H1 (cell line): ENCODE data around the gene CELF1. TPM values are rescaled to one million over a fixed set of nuclear protein-coding genes. Genes with fewer than 3 reads are reported as not detected.

ENCODE experiments used
- CTCF ChIA-PET: fragments of 300-600 bp; sonication (Branson Sonifier 250); formaldehyde crosslinking; loops from one replicate; lab custom pipeline; 2021; ENCODE audit not compliant: partially characterized antibody; lab: Charles Lee
- POLR2A ChIA-PET: fragments of 300-600 bp; sonication (Branson Sonifier 250); formaldehyde crosslinking; loops from one replicate; lab custom pipeline; 2021; ENCODE audit warnings: inconsistent platforms; ENCODE audit not compliant: partially characterized antibody; lab: Charles Lee
- DNase-seq, 2 experiments: peaks; one replicate each; pipeline versions ENCODE4 v3.0.0 to v3.0.0-alpha.2; 2010 to 2022; ENCODE audit warnings: low spot score in 2 of 2, low read depth in 1 of 2, mixed read lengths in 1 of 2
- FAIRE-seq: peaks from 2 replicates; lab custom pipeline; 2011; peaks lifted over from hg19 to GRCh38; lab: Jason Lieb, UNC
- H2AFZ ChIP-seq: 2 replicates; pipeline ENCODE4 v1.8.1; 2012; ENCODE audit warnings: low read length, inconsistent platforms
- H2AK5ac ChIP-seq: 2 replicates; pipeline ENCODE4 v1.6.1; 2013; ENCODE audit warnings: low read depth, low read length
- H2BK120ac ChIP-seq: replicated peaks from 2 replicates; pipeline ENCODE3; 2013; ENCODE audit warnings: low read depth, low read length, inconsistent platforms
- H2BK12ac ChIP-seq: 2 replicates; pipeline ENCODE4 v1.6.1; 2013; ENCODE audit warnings: low read depth, low read length
- H2BK15ac ChIP-seq: 2 replicates; pipeline ENCODE4 v1.6.1; 2013; ENCODE audit warnings: low read length
- H2BK20ac ChIP-seq: 2 replicates; pipeline ENCODE4 v1.6.1; 2013; ENCODE audit warnings: low read length
- H2BK5ac ChIP-seq: 2 replicates; pipeline ENCODE4 v1.6.1; 2013; ENCODE audit warnings: low read depth, low read length
- H3K14ac ChIP-seq: 2 replicates; pipeline ENCODE4 v1.6.1; 2013; ENCODE audit warnings: inconsistent platforms; ENCODE audit not compliant: insufficient read length
- H3K18ac ChIP-seq: 2 replicates; pipeline ENCODE4 v1.6.1; 2013; ENCODE audit warnings: low read length; ENCODE audit errors: extremely low read depth
- H3K23ac ChIP-seq: 2 replicates; pipeline ENCODE4 v1.6.1; 2013; ENCODE audit warnings: inconsistent platforms; ENCODE audit not compliant: insufficient read length
- H3K23me2 ChIP-seq: 2 replicates; pipeline ENCODE4 v1.6.1; 2013; ENCODE audit warnings: low read depth, low read length
- H3K27ac ChIP-seq: 2 replicates; pipeline ENCODE4 v1.6.1; 2011; ENCODE audit warnings: low read depth, low read length, inconsistent platforms
- H3K27me3 ChIP-seq, 4 experiments: replicated peaks in 1 of 4; 1 replicate in 1 of 4; 2 replicates in 3 of 4; pipeline versions ENCODE4 v1.6.1 to v1.8.1; 2011 to 2013; ENCODE audit warnings: low read length in 3 of 4, mild to moderate bottlenecking in 3 of 4, inconsistent platforms in 2 of 4, mixed read lengths in 2 of 4, moderate library complexity in 1 of 4; ENCODE audit not compliant: control insufficient read depth in 3 of 4, insufficient read depth in 3 of 4; ENCODE audit errors: extremely low read depth in 1 of 4
- H3K36me3 ChIP-seq, 4 experiments: 2 replicates each; pipeline versions ENCODE4 v1.6.1 to v1.8.1; 2011 to 2013; ENCODE audit warnings: mild to moderate bottlenecking in 4 of 4, low read length in 3 of 4, moderate library complexity in 2 of 4, control low read depth in 1 of 4, inconsistent platforms in 1 of 4; ENCODE audit not compliant: insufficient read depth in 4 of 4, control insufficient read depth in 2 of 4
- H3K4ac ChIP-seq: replicated peaks from 2 replicates; pipeline ENCODE3; 2013; ENCODE audit warnings: low read length, low read depth, mixed read lengths, inconsistent platforms; ENCODE audit not compliant: insufficient read length
- H3K4me1 ChIP-seq, 4 experiments: replicated peaks in 1 of 4; 1 replicate in 1 of 4; 2 replicates in 3 of 4; pipeline versions ENCODE4 v1.6.1 to v1.8.1; 2011 to 2013; ENCODE audit warnings: low read length in 3 of 4, inconsistent platforms in 2 of 4, mixed read lengths in 1 of 4; ENCODE audit not compliant: insufficient read depth in 4 of 4, control insufficient read depth in 3 of 4
- H3K4me2 ChIP-seq, 2 experiments: 2 replicates each; pipeline versions ENCODE4 v1.6.1 to v1.8.1; 2011 to 2013; ENCODE audit warnings: low read depth in 2 of 2, low read length in 2 of 2, control low read depth in 1 of 2, inconsistent platforms in 1 of 2, mild to moderate bottlenecking in 1 of 2; ENCODE audit not compliant: insufficient read depth in 1 of 2
- H3K4me3 ChIP-seq, 4 experiments: fragments of 200-600, 300-600 bp in 1 of 4; sonication (generic), shearing (Covaris generic), sonication (Bioruptor Twin) in 1 of 4; 2 replicates each; pipeline versions ENCODE4 v1.5.1 to v1.8.1; 2011 to 2016; ENCODE audit warnings: low read length in 4 of 4, low read depth in 3 of 4, control low read depth in 2 of 4, inconsistent platforms in 2 of 4, mild to moderate bottlenecking in 2 of 4, mixed read lengths in 1 of 4, moderate library complexity in 1 of 4; ENCODE audit not compliant: insufficient read depth in 2 of 4; ENCODE audit errors: extremely low read depth in 1 of 4
- H3K56ac ChIP-seq: replicated peaks from 2 replicates; pipeline ENCODE3; 2013; ENCODE audit warnings: low read depth, mild to moderate bottlenecking, mixed read lengths, low read length, inconsistent platforms; ENCODE audit not compliant: insufficient read length
- H3K79me1 ChIP-seq: 2 replicates; pipeline ENCODE4 v1.6.1; 2013; ENCODE audit warnings: low read depth, low read length, control low read depth
- H3K79me2 ChIP-seq, 2 experiments: 2 replicates each; pipeline versions ENCODE4 v1.6.1 to v1.8.1; 2012 to 2013; ENCODE audit warnings: low read length in 2 of 2, mild to moderate bottlenecking in 2 of 2, inconsistent platforms in 1 of 2; ENCODE audit not compliant: insufficient read depth in 2 of 2, control insufficient read depth in 1 of 2
- H3K9ac ChIP-seq, 4 experiments: replicated peaks in 1 of 4; 1 replicate in 1 of 4; 2 replicates in 3 of 4; pipeline versions ENCODE4 v1.6.1 to v1.8.1; 2011 to 2013; ENCODE audit warnings: low read depth in 3 of 4, low read length in 3 of 4, control low read depth in 2 of 4, mild to moderate bottlenecking in 2 of 4, moderate library complexity in 2 of 4, inconsistent platforms in 1 of 4; ENCODE audit errors: extremely low read depth in 1 of 4
- H3K9me3 ChIP-seq, 2 experiments: 2 replicates each; pipeline versions ENCODE4 v1.6.1 to v1.8.1; 2012 to 2013; ENCODE audit warnings: mild to moderate bottlenecking in 2 of 2, moderate library complexity in 2 of 2, control low read depth in 1 of 2, inconsistent platforms in 1 of 2, low read depth in 1 of 2, low read length in 1 of 2, mixed read lengths in 1 of 2; ENCODE audit not compliant: insufficient read depth in 2 of 2
- H4K20me1 ChIP-seq, 2 experiments: replicated peaks in 1 of 2; 2 replicates each; pipeline versions ENCODE3 to v1.8.1; 2011 to 2013; ENCODE audit warnings: inconsistent platforms in 2 of 2, low read length in 2 of 2, mild to moderate bottlenecking in 1 of 2; ENCODE audit not compliant: insufficient read depth in 2 of 2, control insufficient read depth in 1 of 2
- H4K5ac ChIP-seq: 2 replicates; pipeline ENCODE4 v1.6.1; 2013; ENCODE audit warnings: low read length, low read depth, mixed read lengths, inconsistent platforms; ENCODE audit not compliant: insufficient read length
- H4K8ac ChIP-seq: 2 replicates; pipeline ENCODE4 v1.8.0; 2013; ENCODE audit warnings: mild to moderate bottlenecking, moderate library complexity, low read length, inconsistent platforms; ENCODE audit not compliant: insufficient read depth; ENCODE audit errors: extremely low read depth
- H4K91ac ChIP-seq: replicated peaks from 2 replicates; pipeline ENCODE3; 2013; ENCODE audit warnings: low read length, mixed read lengths, inconsistent platforms; ENCODE audit not compliant: insufficient read length
- CTBP2 ChIP-seq: IDR thresholded peaks from 2 replicates; pipeline ENCODE4 v1.7.0; 2011; ENCODE audit warnings: borderline replicate concordance, mild to moderate bottlenecking, moderate library complexity, mixed read lengths, low read length; ENCODE audit not compliant: insufficient read depth, insufficient read length
- POLR2AphosphoS5 ChIP-seq: IDR thresholded peaks from 2 replicates; pipeline ENCODE4 v1.6.1; 2011; ENCODE audit warnings: low read depth, low read length
- SP2 ChIP-seq: IDR thresholded peaks from 2 replicates; pipeline ENCODE4 v1.6.1; 2012; ENCODE audit warnings: mild to moderate bottlenecking, low read length, inconsistent platforms
- WGBS, 2 experiments: shearing (Covaris generic) in 1 of 2; methylation state at CpG; one replicate each; pipeline versions ENCODE4 v1.1.6 to v1.1.7; 2013 to 2015; ENCODE audit warnings: low lambda C conversion rate in 2 of 2, mixed read lengths in 2 of 2, inconsistent platforms in 1 of 2, low coverage in 1 of 2, missing lambda C conversion rate in 1 of 2; ENCODE audit not compliant: insufficient replicate concordance in 2 of 2, insufficient coverage in 1 of 2, insufficient read length in 1 of 2; ENCODE audit errors: extremely low coverage in 1 of 2, missing lambda C conversion rate in 1 of 2; 5-methylcytosine and 5-hydroxymethylcytosine counted together
- polyA plus RNA-seq, 7 experiments: library from polyadenylated mRNA; depleted of rRNA in 3 of 7; stranded (reverse) in 5 of 7; unstranded in 2 of 7; fragments of >200 nt in 5 of 7; fragments of 200-250 nt in 2 of 7; gene quantifications; 1 replicate in 5 of 7; 2 replicates in 1 of 7; 4 replicates in 1 of 7; pipeline versions ENCODE4 v1.2.1 to v1.2.3, GENCODE V29; 2011 to 2013; ENCODE audit warnings: missing spikeins in 2 of 7, mixed read lengths in 2 of 7
- total RNA-seq: library from RNA; stranded (reverse); fragmentation: NEBNext Ultra II Directional; extraction: Animal tissue kit (Norgen Biotek cat#: 25700); gene quantifications from 2 replicates; pipeline ENCODE4 v1.2.1, GENCODE V29; 2021

Gene CELF1
- total and polyA plus RNA-seq, 2 of the 8 experiments (the other 6 are each of a cell fraction or from before 2014, with no cell fraction given), result 131 to 197 TPM

DNA sequence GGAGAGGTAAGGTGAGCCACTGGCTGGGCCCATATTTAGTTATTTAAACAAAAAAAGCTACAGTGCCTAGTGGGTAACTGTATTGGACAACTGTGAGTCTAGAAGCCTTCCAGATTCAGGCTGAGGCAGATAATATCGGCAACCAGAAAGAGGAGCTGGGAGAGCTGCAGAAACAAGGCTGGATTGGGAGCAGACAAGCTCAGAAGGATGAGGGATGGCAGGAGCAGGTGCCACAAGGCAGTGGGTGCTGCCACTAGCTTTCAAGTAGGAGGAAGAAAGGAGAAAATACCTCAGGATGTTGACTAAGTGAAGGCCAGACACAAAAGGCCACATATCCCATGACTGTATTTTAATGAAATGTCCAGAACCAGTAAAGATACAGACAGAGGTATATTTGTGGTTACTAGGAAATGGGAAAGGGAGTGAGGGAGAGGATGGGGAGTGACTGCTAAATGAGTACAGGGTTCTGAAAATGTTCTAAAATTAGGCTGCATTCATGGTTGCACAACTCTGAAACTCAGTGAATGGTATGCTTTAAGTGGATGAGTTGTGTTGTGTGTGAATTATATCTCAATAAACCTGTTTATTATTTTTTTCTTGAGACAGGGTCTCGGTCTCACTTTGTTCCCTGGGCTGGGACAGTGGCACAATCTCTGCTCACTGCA, 92.2 kb downstream of the CELF1 start:
- H4K91ac ChIP-seq, result no peak overlapping the region
- peaks cover 0 to 1% of the 10 kb centered on the region in 2 experiments for H4K20me1 ChIP-seq
- no peak overlapping the region for H2BK120ac ChIP-seq
- no peak overlapping the region for H3K14ac ChIP-seq
- no peak overlapping the region for H3K4me2 ChIP-seq
- H3K18ac ChIP-seq, result no peak overlapping the region
- DNase-seq, result no peak
- CTCF ChIA-PET, result no interaction called here
- H2AK5ac ChIP-seq, result no peak overlapping the region
- no peak overlapping the region for H3K4me3 ChIP-seq
- peaks cover 0 to 12% (median 0%) of the 10 kb centered on the region in 4 experiments; a peak in 2 of 8 replicates for H3K36me3 ChIP-seq
- no peak overlapping the region for H3K56ac ChIP-seq
- H2BK15ac ChIP-seq, result no peak overlapping the region
- no peaks in the 10 kb centered on the region for H3K23me2 ChIP-seq
- no peak overlapping the region for H2BK5ac ChIP-seq
- no peak overlapping the region for H3K27ac ChIP-seq
- H2BK12ac ChIP-seq, result no peak overlapping the region
- no peak overlapping the region for H2AFZ ChIP-seq
- WGBS, 2 experiments, result 97% methylated on average over 2 of the region's 2 CpGs; no CpG with 5 or more reads in 1 of the 2 experiments
- no peak for FAIRE-seq
- no peak overlapping the region for H3K23ac ChIP-seq
- no peaks in the 10 kb centered on the region for H3K27me3 ChIP-seq
- H3K79me1 ChIP-seq, result peaks cover 3% of the 10 kb centered on the region
- H2BK20ac ChIP-seq, result no peak overlapping the region
- no peak overlapping the region for H4K5ac ChIP-seq
- H3K9ac ChIP-seq, result no peak overlapping the region
- peaks cover 0 to 4% of the 10 kb centered on the region in 2 experiments; a peak in 1 of 4 replicates for H3K79me2 ChIP-seq
- TF ChIP-seq POLR2AphosphoS5 (0 out of 2 replicates have a peak, but pooled peaks have one; percentile 3), CTBP2 (no peak), SP2 (no peak)
- H3K4ac ChIP-seq, result no peak overlapping the region
- peaks cover 0 to 2% (median 0%) of the 10 kb centered on the region in 4 experiments; a peak in 2 of 7 replicates for H3K4me1 ChIP-seq
- H3K9me3 ChIP-seq, result no peaks in the 10 kb centered on the region
- POLR2A ChIA-PET, result interaction anchor here (2.1 kb wide), 1 partner anchor 91 kb away, joined by 8 read pairs; the partner anchor contains the start of gene CELF1
- H4K8ac ChIP-seq, result no peak overlapping the region
